A549 (cell line): ENCODE measurements around the gene L3MBTL1. TPM values are rescaled to one million over a fixed set of nuclear protein-coding genes. Genes with fewer than 3 reads are reported as not detected.

ENCODE experiments used
- ATAC-seq, 2 experiments: fragments of 200-7000 bp in 1 of 2; fragments of >200 bp in 1 of 2; cut with Nextera tagmentation in 1 of 2; cut with Tn5 transposase in 1 of 2; 3 replicates each; pipeline versions ENCODE4 v1.8.0 to v1.9.1; 2018 to 2020; ENCODE audit warnings: mild to moderate bottlenecking in 1 of 2, moderate library complexity in 1 of 2
- CTCF ChIA-PET: fragments of 300-600 bp; sonication (Branson Sonifier 250); formaldehyde crosslinking; extraction: SDS; loops from one replicate; lab custom pipeline; 2021; ENCODE audit warnings: antibody characterized with exemption, inconsistent platforms; lab: Yijun Ruan, JAX
- POLR2A ChIA-PET: fragments of 350-600 bp; formaldehyde crosslinking; extraction: SDS; loops from one replicate; lab custom pipeline; 2021; ENCODE audit warnings: antibody characterized with exemption, inconsistent platforms; lab: Yijun Ruan, JAX
- DNase-seq, 2 experiments: peaks; one replicate each; pipeline versions ENCODE4 v3.0.0 to v3.0.0-alpha.2; 2011 to 2016; ENCODE audit warnings: low read depth in 1 of 2, low spot score in 1 of 2
- FAIRE-seq: peaks from 2 replicates; lab custom pipeline; 2011; peaks lifted over from hg19 to GRCh38; lab: Jason Lieb, UNC
- H3K27ac ChIP-seq, 2 experiments: fragments of >200 bp; sonication (Bioruptor Twin); formaldehyde crosslinking; 3 replicates each; pipeline ENCODE4 v1.5.1; 2016 to 2017
- H3K4me1 ChIP-seq: fragments of >200 bp; sonication (Bioruptor Twin); formaldehyde crosslinking; 3 replicates; pipeline ENCODE4 v1.6.1; 2016
- H3K4me2 ChIP-seq: fragments of >200 bp; sonication (Bioruptor Twin); formaldehyde crosslinking; 3 replicates; pipeline ENCODE4 v1.6.1; 2016
- H3K4me3 ChIP-seq: fragments of >200 bp; sonication (Bioruptor Twin); formaldehyde crosslinking; 3 replicates; pipeline ENCODE4 v1.5.1; 2016
- H3K9me3 ChIP-seq: fragments of >200 bp; sonication (Bioruptor Twin); formaldehyde crosslinking; 3 replicates; pipeline ENCODE4 v1.6.1; 2016
- BCL3 ChIP-seq: fragments of >200 bp; sonication (Bioruptor Twin); formaldehyde crosslinking; IDR thresholded peaks from 3 replicates; pipeline ENCODE4 v1.6.1; 2016
- BHLHE40 ChIP-seq: IDR thresholded peaks from 2 replicates; pipeline ENCODE4 v1.6.1; 2012; ENCODE audit warnings: low read depth, low read length, inconsistent platforms
- CBX8 ChIP-seq: fragments of 200-600 bp; sonication (generic); IDR thresholded peaks from 2 replicates; pipeline ENCODE4 v1.6.1; 2016
- CHD2 ChIP-seq: fragments of 150-350 bp; IDR thresholded peaks from 2 replicates; pipeline ENCODE4 v1.6.1; 2014; ENCODE audit warnings: low read length; ENCODE audit not compliant: partially characterized antibody
- CTCF ChIP-seq: fragments of >200 bp; sonication (Bioruptor Twin); formaldehyde crosslinking; IDR thresholded peaks from 3 replicates; pipeline ENCODE4 v1.5.1; 2016
- EHMT2 ChIP-seq: fragments of 200-600 bp; sonication (generic); IDR thresholded peaks from 2 replicates; pipeline ENCODE4 v1.6.1; 2016; ENCODE audit warnings: antibody characterized with exemption, low read depth, mild to moderate bottlenecking, moderate library complexity
- ELK1 ChIP-seq: fragments of 150-350 bp; IDR thresholded peaks from 2 replicates; pipeline ENCODE4 v1.6.1; 2014; ENCODE audit warnings: low read depth, mild to moderate bottlenecking, low read length
- HDAC2 ChIP-seq: fragments of 200-600 bp; sonication (generic); IDR thresholded peaks from 2 replicates; pipeline ENCODE4 v1.6.1; 2016
- KDM5A ChIP-seq: fragments of 200-600 bp; sonication (generic); IDR thresholded peaks from 2 replicates; pipeline ENCODE4 v1.6.1; 2016; ENCODE audit warnings: antibody characterized with exemption, mild to moderate bottlenecking
- MAZ ChIP-seq: fragments of 150-350 bp; IDR thresholded peaks from 2 replicates; pipeline ENCODE4 v1.6.1; 2014; ENCODE audit warnings: antibody characterized with exemption, low read depth, low read length, borderline replicate concordance
- NFE2L2 ChIP-seq: fragments of 150-350 bp; conservative IDR thresholded peaks from 2 replicates; pipeline ENCODE4 v1.6.1; 2014; ENCODE audit warnings: low read length
- NR3C1 ChIP-seq: fragments of >200 bp; sonication (Bioruptor Twin); formaldehyde crosslinking; IDR thresholded peaks from 3 replicates; pipeline ENCODE4 v1.6.1; 2017
- PBX3 ChIP-seq: IDR thresholded peaks from 2 replicates; pipeline ENCODE4 v1.6.1; 2012
- REST ChIP-seq: fragments of 200-600 bp; sonication (generic); IDR thresholded peaks from 2 replicates; pipeline ENCODE4 v1.6.1; 2016; ENCODE audit warnings: antibody characterized with exemption, mild to moderate bottlenecking, moderate library complexity
- USF2 ChIP-seq: fragments of 450-650 bp; IDR thresholded peaks from 2 replicates; pipeline ENCODE4 v1.6.1; 2014; ENCODE audit warnings: antibody characterized with exemption
- WGBS: methylation state at CpG from one replicate; pipeline ENCODE4 v1.1.6; 2017; ENCODE audit errors: missing lambda C conversion rate; 5-methylcytosine and 5-hydroxymethylcytosine counted together
- polyA plus RNA-seq, 4 experiments: library from polyadenylated mRNA; depleted of rRNA in 3 of 4; stranded (reverse); fragments of >200 nt; fragmentation: RNase III in 1 of 4; extraction: RNeasy Plus Mini Kit Qiagen cat#74134 plus additional on column Dnase treatment in 1 of 4; gene quantifications; 2 replicates in 3 of 4; 3 replicates in 1 of 4; pipeline ENCODE4 v1.2.3, GENCODE V29; 2011 to 2017

The L3MBTL1 gene
- polyA plus RNA-seq, 2 of the 4 experiments (the other 2 are of a cell fraction), result 2.5 to 3.8 TPM

- FAIRE-seq, result no peak
- TF ChIP-seq CHD2 (no peak), PBX3 (no peak), KDM5A (no peak), BHLHE40 (no peak), EHMT2 (no peak), ELK1 (no peak), USF2 (no peak), NFE2L2 (no peak), MAZ (no peak), BCL3 (no peak), CTCF (no peak), HDAC2 (no peak), CBX8 (no peak), NR3C1 (no peak), REST (no peak)
- H3K4me2 ChIP-seq, result no peak overlapping the region
- H3K4me3 ChIP-seq, result no peak overlapping the region
- H3K4me1 ChIP-seq, result peaks cover 33% of the 10 kb centered on the region
- no peaks in the 10 kb centered on the region for H3K9me3 ChIP-seq
- no peak for ATAC-seq
- DNase-seq, result no peak
- 88% methylated on average over 3 of the region's 3 CpGs for WGBS
- H3K27ac ChIP-seq, result no peak overlapping the region
- POLR2A ChIA-PET, result no interaction called here
- CTCF ChIA-PET, result interaction anchor here (4.6 kb wide), 1 partner anchor 16 kb away, joined by 27 read pairs; no protein-coding TSS in a partner anchor
These were observed 46.9 kb downstream of the L3MBTL1 start for GRCh38 chr20:43554369-43554768.
